Tibial nerve (tissue), 4 donors: ENCODE data around the gene ASB8.

Source experiments
- CTCF ChIP-seq, 5 experiments: fragments of 200-600 bp in 3 of 5; fragments of 450-650 bp in 2 of 5; sonication (generic) in 3 of 5; IDR thresholded peaks; one replicate each; pipeline ENCODE4 v1.5.1; 2016 to 2019; ENCODE audit warnings: antibody characterized with exemption in 5 of 5, mild to moderate bottlenecking in 3 of 5, moderate library complexity in 2 of 5
- EP300 ChIP-seq, 2 donors: sonication (generic); formaldehyde crosslinking; IDR thresholded peaks; one replicate each; pipeline ENCODE4 v1.6.1; 2017; ENCODE audit warnings: antibody characterized with exemption in 2 of 2, mild to moderate bottlenecking in 1 of 2
- POLR2A ChIP-seq, 2 donors: fragments of 450-650 bp; IDR thresholded peaks; one replicate each; pipeline ENCODE4 v1.6.1; 2017; ENCODE audit warnings: antibody characterized with exemption in 2 of 2, mild to moderate bottlenecking in 2 of 2, moderate library complexity in 2 of 2

- TF ChIP-seq EP300 (IDR thresholded peaks at IDR 0.05) (no peak), CTCF (IDR thresholded peaks at IDR 0.05) (no peak), POLR2A (IDR thresholded peaks at IDR 0.05) (no peak)
Observed at GRCh38 chr12:48131517-48131916, 25.8 kb downstream of the ASB8 start.
